Stimulated activated CD8-positive, alpha-beta memory T cell treated with anti-CD3 and anti-CD28 coated beads, Interleukin-15, amount 100 ng/mL, for 24 hours (primary cell): ENCODE measurements around the gene PNRC2.
"Not testable (repeated sequence)": the region's sequence is repeated elsewhere in the genome, so short reads cannot be mapped to it uniquely, and the experiment has no call there.

Experiments used
- DNase-seq: peaks from one replicate; pipeline ENCODE4 v3.0.0-alpha.2; 2020; ENCODE audit warnings: low read depth

PNRC2 gene

GRCh38 chr1:23992011-23992410 lies 32.4 kb downstream of the PNRC2 start:
- not testable (repeated sequence) for DNase-seq

GRCh38 chr1:23995431-23995837 lies 35.8 kb downstream of the PNRC2 start:
- no peak for DNase-seq

- DNase-seq = no peak
These were observed 37.1 kb downstream of the PNRC2 start for GRCh38 chr1:23996700-23997229.

DNA sequence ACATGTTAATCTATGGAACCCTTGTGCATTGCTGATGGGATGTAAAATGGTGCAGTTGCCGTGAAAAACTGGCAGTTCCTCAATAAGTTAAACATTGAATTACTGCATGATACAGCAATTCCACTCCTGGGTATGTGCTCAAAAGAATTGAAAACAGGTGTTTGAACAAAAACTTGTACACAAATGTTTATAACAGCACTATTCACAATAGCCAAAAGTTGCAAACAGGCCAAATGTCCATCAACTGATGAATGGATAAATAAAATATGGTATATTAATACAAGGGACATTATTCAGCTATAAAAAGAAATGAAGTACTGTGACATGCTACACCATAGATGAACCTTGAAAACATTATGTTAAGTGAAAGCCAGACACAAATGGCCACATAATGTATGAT lies 38.2 kb downstream of the PNRC2 start:
- no peak for DNase-seq

DNA sequence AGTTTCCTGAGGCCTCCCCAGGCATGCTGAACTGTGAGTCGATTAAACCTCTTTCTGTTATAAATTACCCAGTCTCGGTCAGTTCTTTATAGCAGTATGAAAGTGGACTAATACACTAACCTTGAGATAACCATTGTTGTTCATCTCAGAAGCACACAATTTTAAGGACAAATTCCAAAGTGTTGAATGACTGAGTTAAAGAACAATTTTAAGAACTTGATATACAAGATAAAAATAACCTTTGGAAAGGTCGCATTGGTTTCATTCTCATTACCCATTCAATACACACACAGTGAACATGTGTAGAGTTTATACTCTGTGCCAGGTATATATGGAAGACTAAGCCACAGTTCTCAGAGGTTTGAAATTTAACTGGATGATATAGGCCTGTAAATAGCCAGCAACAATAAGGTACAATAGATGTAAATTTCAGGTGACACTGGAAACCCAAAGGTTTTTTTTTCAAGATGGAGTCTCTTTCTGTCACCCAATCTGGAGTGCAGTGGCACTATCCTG lies 39.6 kb downstream of the PNRC2 start:
- DNase-seq = no peak

DNA sequence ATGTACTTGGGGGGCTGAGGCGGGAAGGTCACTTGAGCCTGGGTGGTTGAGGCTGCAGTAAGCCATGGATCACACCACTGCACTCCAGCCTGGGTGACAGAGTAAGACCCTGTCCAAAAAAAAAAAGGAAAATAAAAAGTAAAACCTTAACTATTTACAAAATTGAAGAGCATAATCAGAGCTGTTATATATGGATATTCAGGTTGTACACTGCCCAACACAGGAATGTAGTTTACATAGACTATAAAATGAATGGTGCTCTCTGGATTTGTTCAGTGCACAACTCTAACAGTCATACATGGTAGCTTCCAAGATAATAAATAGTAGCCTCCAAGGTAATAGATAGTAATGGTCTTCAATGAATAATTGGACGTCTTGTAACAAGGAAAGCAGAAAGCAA lies 43.1 kb downstream of the PNRC2 start:
- no peak for DNase-seq

DNA sequence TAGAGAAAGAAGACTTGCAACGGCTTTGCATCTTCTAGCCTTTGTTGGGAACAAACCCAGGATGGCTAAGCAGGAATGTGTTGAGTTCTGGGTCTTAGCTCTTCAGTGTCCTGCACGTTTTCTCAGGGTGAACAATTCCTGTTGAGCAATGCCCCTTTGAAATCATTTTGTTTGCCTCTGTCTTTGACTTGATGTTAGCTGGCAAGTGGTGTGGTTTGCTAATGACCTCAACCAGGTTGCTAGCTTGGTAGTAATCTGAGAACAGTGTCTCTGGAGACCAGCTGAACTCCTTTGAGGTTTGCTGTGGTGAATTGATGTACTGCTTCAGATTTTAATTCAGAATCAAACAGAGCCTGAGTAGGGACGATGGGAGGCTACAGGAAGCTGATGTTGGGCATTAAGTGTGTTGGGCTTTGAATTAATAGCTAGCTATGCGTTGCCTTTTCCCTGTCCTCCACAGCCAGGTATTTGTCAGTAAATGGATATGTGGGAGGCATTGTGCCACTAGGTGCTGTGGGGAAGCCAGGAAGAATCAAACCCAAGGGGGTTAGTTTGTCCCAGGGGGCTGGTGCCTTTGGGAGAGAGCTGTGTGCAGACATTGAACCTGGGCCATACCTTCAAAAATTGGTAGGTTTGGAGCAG lies 43.8 kb downstream of the PNRC2 start:
- DNase-seq = no peak

GRCh38 chr1:24004132-24004531 lies 44.5 kb downstream of the PNRC2 start:
- DNase-seq = no peak

GRCh38 chr1:24005163-24005562 lies 45.5 kb downstream of the PNRC2 start:
- no peak for DNase-seq

DNA sequence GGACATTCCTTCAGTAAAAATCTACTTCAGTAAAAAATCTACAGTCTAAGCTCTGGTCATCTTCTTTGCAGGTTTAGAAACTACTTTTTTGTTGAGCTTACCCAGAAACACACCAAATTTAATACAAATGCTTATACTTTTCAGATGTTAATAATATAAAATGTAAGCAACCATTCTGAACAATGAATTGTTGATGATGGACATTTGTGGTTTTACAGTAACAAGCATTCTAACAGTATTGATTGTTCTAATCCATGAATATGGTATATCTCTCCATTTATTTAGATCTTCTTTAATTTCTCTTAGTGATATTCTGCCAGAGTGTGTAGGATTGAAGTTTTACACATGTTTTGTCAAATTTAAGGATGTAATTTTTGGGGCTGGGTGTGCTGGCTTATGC lies 47.5 kb downstream of the PNRC2 start:
- no peak for DNase-seq

DNA sequence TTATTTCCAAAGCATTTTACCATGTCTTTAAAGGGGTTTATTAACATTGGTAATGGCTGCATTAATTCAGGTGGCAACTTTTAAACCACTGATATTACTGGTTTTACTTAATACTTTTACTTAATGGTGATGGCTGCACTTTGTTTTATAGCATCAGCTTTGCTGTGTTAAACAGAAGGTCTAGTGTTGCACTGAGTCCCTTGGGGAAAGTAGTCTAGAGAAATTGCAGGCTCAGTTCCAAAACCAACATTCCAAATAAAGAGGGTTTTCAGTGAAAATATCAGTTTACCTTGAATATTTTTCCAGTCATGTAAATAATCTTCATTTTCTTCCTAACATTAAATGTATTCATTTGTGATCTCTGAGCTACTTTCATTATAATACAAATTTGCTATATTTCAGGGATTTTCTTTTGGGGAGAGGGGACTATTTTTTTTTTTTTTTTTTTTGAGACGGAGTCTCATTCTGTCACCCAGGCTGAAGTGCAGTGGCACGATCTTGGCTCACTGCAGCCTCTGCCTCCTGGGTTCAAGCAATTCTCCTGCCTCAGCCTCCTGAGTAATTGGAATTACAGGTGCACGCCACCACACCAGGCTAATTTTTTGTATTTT lies 49.1 kb downstream of the PNRC2 start:
- not testable (repeated sequence) for DNase-seq

GRCh38 chr1:24009406-24009805 lies 49.8 kb downstream of the PNRC2 start:
- DNase-seq = no peak

- DNase-seq = no peak
These were observed 51.0 kb downstream of the PNRC2 start for GRCh38 chr1:24010650-24011049.

GRCh38 chr1:24012878-24013277 lies 53.2 kb downstream of the PNRC2 start:
- not testable (repeated sequence) for DNase-seq
